Brain microvascular endothelial cell (primary cell): ENCODE results near the gene GOLGA7B.

Experiments used
- DNase-seq: peaks from one replicate; pipeline ENCODE4 v3.0.0-alpha.2; 2020
- H3K27ac ChIP-seq: fragments of 250-450 bp; sonication (Bioruptor Pico); 2 replicates; pipeline ENCODE4 v1.5.1; 2020; ENCODE audit warnings: mild to moderate bottlenecking, moderate library complexity
- H3K27me3 ChIP-seq: fragments of 250-450 bp; sonication (Bioruptor Pico); replicated peaks from 2 replicates; pipeline ENCODE4 v1.5.1; 2020; ENCODE audit warnings: mild to moderate bottlenecking
- H3K36me3 ChIP-seq: fragments of 250-450 bp; sonication (Bioruptor Pico); replicated peaks from 2 replicates; pipeline ENCODE4 v1.5.1; 2020; ENCODE audit warnings: mild to moderate bottlenecking
- H3K4me3 ChIP-seq: 2 replicates; pipeline ENCODE4 v1.5.1; 2011; ENCODE audit warnings: low read depth, mild to moderate bottlenecking, control low read depth, low read length, moderate library complexity
- CTCF ChIP-seq: IDR thresholded peaks from 2 replicates; pipeline ENCODE4 v1.5.1; 2011; ENCODE audit warnings: low read depth, mild to moderate bottlenecking, moderate library complexity, low read length, control low read depth, inconsistent platforms; ENCODE audit errors: missing control alignments
- in situ Hi-C: cut with HindIII; loops from 2 replicates; pipeline ENCODE4 v1.10.0; 2017; ENCODE audit warnings: low sequenced_read_pairs, low pct_ligation_motif_present

GOLGA7B gene

GRCh38 chr10:97852840-97853405 lies 3.3 kb downstream of the GOLGA7B start:
- H3K27me3 ChIP-seq: peaks cover 21% of the 10 kb centered on the region
- no peak overlapping the region for H3K4me3 ChIP-seq
- in situ Hi-C loops: loop anchor here (25.0 kb wide), 1 partner anchor 91 kb away; the partner anchor contains the start of gene SFRP5
- H3K27ac ChIP-seq: no peak overlapping the region
- no peak for TF ChIP-seq CTCF
- no peak for DNase-seq
- no peaks in the 10 kb centered on the region for H3K36me3 ChIP-seq

GRCh38 chr10:97854743-97855142 lies 5.1 kb downstream of the GOLGA7B start:
- H3K27me3 ChIP-seq: peaks cover 21% of the 10 kb centered on the region
- no peaks in the 10 kb centered on the region for H3K36me3 ChIP-seq
- no peak for DNase-seq
- in situ Hi-C loops: loop anchor here (25.0 kb wide), 1 partner anchor 92 kb away; the partner anchor contains the start of gene SFRP5
- H3K27ac ChIP-seq: no peak overlapping the region
- H3K4me3 ChIP-seq: no peak overlapping the region
- TF ChIP-seq CTCF: no peak

GRCh38 chr10:97858001-97858439 lies 8.4 kb downstream of the GOLGA7B start:
- DNase-seq: no peak
- H3K36me3 ChIP-seq: no peaks in the 10 kb centered on the region
- H3K4me3 ChIP-seq: no peak overlapping the region
- TF ChIP-seq CTCF: no peak
- in situ Hi-C loops: loop anchor here (25.0 kb wide), 1 partner anchor 96 kb away; the partner anchor contains the start of gene SFRP5
- H3K27me3 ChIP-seq: peaks cover 2% of the 10 kb centered on the region
- H3K27ac ChIP-seq: no peak overlapping the region

- H3K27me3 ChIP-seq: peaks cover 12% of the 10 kb centered on the region
- DNase-seq: peak; percentile 48
- no peaks in the 10 kb centered on the region for H3K36me3 ChIP-seq
- no peak overlapping the region for H3K27ac ChIP-seq
- in situ Hi-C loops: loop anchor here (25.0 kb wide), 1 partner anchor 99 kb away; the partner anchor contains the start of gene SFRP5
- no peak for TF ChIP-seq CTCF
- H3K4me3 ChIP-seq: no peak overlapping the region
Measured at GRCh38 chr10:97861097-97861750, 11.6 kb downstream of the GOLGA7B start.

- peaks cover 10% of the 10 kb centered on the region for H3K27me3 ChIP-seq
- no peak overlapping the region for H3K4me3 ChIP-seq
- no peaks in the 10 kb centered on the region for H3K36me3 ChIP-seq
- no peak overlapping the region for H3K27ac ChIP-seq
- in situ Hi-C loops: loop anchor here (25.0 kb wide), 1 partner anchor 100 kb away; the partner anchor contains the start of gene SFRP5
- no peak for TF ChIP-seq CTCF
- no peak for DNase-seq
Measured at GRCh38 chr10:97861924-97862323, 12.3 kb downstream of the GOLGA7B start.
